GM23338 (cell line): ENCODE data around the gene PTBP3. TPM values are rescaled to one million over a fixed set of nuclear protein-coding genes. Genes with fewer than 3 reads are reported as not detected.

Experiments used
- ATAC-seq: fragments of 200-7000 bp; cut with Tn5 transposase; 3 replicates; pipeline ENCODE4 v1.9.1; 2020
- DNase-seq: peaks from one replicate; pipeline ENCODE4 v3.0.0-alpha.2; 2015; ENCODE audit warnings: low spot score
- H2AFZ ChIP-seq: fragments of 200-600 bp; sonication (generic); 2 replicates; pipeline ENCODE4 v1.8.0; 2016; ENCODE audit warnings: antibody characterized with exemption, mild to moderate bottlenecking, moderate library complexity
- H3F3A ChIP-seq: fragments of 200-600 bp; sonication (generic); replicated peaks from 2 replicates; pipeline ENCODE4 v1.8.0; 2017; ENCODE audit warnings: antibody characterized with exemption, mixed run types, low read depth
- H3K27ac ChIP-seq: fragments of 200-600 bp; sonication (generic); 2 replicates; pipeline ENCODE4 v1.6.1; 2016; ENCODE audit warnings: low read depth
- H3K27me3 ChIP-seq: fragments of 200-600 bp; sonication (generic); 2 replicates; pipeline ENCODE4 v1.8.0; 2016; ENCODE audit warnings: mild to moderate bottlenecking, mixed run types, moderate library complexity; ENCODE audit not compliant: insufficient read depth
- H3K36me3 ChIP-seq: fragments of 200-600 bp; sonication (generic); 2 replicates; pipeline ENCODE4 v1.8.0; 2016; ENCODE audit warnings: mild to moderate bottlenecking; ENCODE audit not compliant: insufficient read depth
- H3K4me1 ChIP-seq: fragments of 200-600 bp; sonication (generic); 2 replicates; pipeline ENCODE4 v1.8.0; 2016; ENCODE audit warnings: mild to moderate bottlenecking, moderate library complexity; ENCODE audit not compliant: insufficient read depth
- H3K4me2 ChIP-seq: fragments of 200-600 bp; sonication (generic); 2 replicates; pipeline ENCODE4 v1.7.1; 2017; ENCODE audit warnings: mixed run types
- H3K4me3 ChIP-seq: fragments of 200-600 bp; sonication (generic); 2 replicates; pipeline ENCODE4 v1.6.1; 2016; ENCODE audit warnings: mixed run types
- H3K79me2 ChIP-seq: fragments of 200-600 bp; sonication (generic); replicated peaks from 2 replicates; pipeline ENCODE4 v1.8.0; 2017; ENCODE audit warnings: mild to moderate bottlenecking; ENCODE audit not compliant: insufficient read depth
- H3K9me2 ChIP-seq: fragments of 200-600 bp; sonication (generic); 2 replicates; pipeline ENCODE4 v1.8.0; 2017; ENCODE audit not compliant: insufficient read depth
- H4K20me1 ChIP-seq: fragments of 200-600 bp; sonication (generic); replicated peaks from 2 replicates; pipeline ENCODE4 v1.8.0; 2017; ENCODE audit warnings: mild to moderate bottlenecking; ENCODE audit not compliant: insufficient read depth
- H3K27ac Mint-ChIP-seq: 2 replicates; pipeline ENCODE4 v1.8.0; 2020; ENCODE audit warnings: inconsistent platforms, mild to moderate bottlenecking, moderate library complexity, mixed read lengths
- H3K27me3 Mint-ChIP-seq: 3 replicates; pipeline ENCODE4 v1.8.0; 2022; ENCODE audit warnings: low read depth, mild to moderate bottlenecking, moderate library complexity, mixed read lengths, inconsistent platforms; ENCODE audit not compliant: insufficient read depth, poor library complexity
- H3K36me3 Mint-ChIP-seq: 3 replicates; pipeline ENCODE4 v1.8.0; 2021; ENCODE audit warnings: low read depth, mild to moderate bottlenecking, inconsistent platforms, moderate library complexity, mixed read lengths
- H3K4me1 Mint-ChIP-seq: 3 replicates; pipeline ENCODE4 v1.8.0; 2020; ENCODE audit warnings: mild to moderate bottlenecking, inconsistent platforms, mixed read lengths
- H3K4me3 Mint-ChIP-seq: 3 replicates; pipeline ENCODE4 v1.8.0; 2021; ENCODE audit warnings: moderate library complexity, mild to moderate bottlenecking, inconsistent platforms, mixed read lengths
- H3K9me3 Mint-ChIP-seq: 3 replicates; pipeline ENCODE4 v1.8.0; 2020; ENCODE audit warnings: moderate library complexity, mild to moderate bottlenecking, inconsistent platforms, mixed read lengths
- CREB1 ChIP-seq: fragments of 250-450 bp; sonication (Bioruptor Pico); IDR thresholded peaks from 2 replicates; pipeline ENCODE4 v1.5.0; 2020; ENCODE audit warnings: low read depth, mild to moderate bottlenecking, moderate library complexity
- CTCF ChIP-seq, 2 experiments: fragments of 200-600 bp in 1 of 2; sonication (generic) in 1 of 2; conservative IDR thresholded peaks; 2 replicates each; pipeline versions ENCODE4 v1.5.1 to v1.6.1; 2016 to 2017; ENCODE audit warnings: antibody characterized with exemption in 2 of 2, low read depth in 2 of 2, mild to moderate bottlenecking in 2 of 2, moderate library complexity in 1 of 2
- EZH2 ChIP-seq: fragments of 200-600 bp; sonication (generic); IDR thresholded peaks from one replicate; pipeline ENCODE4 v1.8.0; 2017; ENCODE audit warnings: antibody characterized with exemption, mild to moderate bottlenecking, low read depth; ENCODE audit not compliant: unreplicated experiment
- EZH2phosphoT487 ChIP-seq: fragments of 200-600 bp; sonication (generic); IDR thresholded peaks from one replicate; pipeline ENCODE4 v1.8.1; 2018; ENCODE audit warnings: antibody characterized with exemption; ENCODE audit not compliant: unreplicated experiment
- JUNB ChIP-seq: IDR thresholded peaks from one replicate; pipeline ENCODE4 v1.6.1; 2016; ENCODE audit warnings: antibody characterized with exemption; ENCODE audit not compliant: unreplicated experiment
- NANOG ChIP-seq: IDR thresholded peaks from 2 replicates; pipeline ENCODE4 v1.6.1; 2016; ENCODE audit warnings: antibody characterized with exemption, borderline replicate concordance
- POLR2AphosphoS5 ChIP-seq: IDR thresholded peaks from 2 replicates; pipeline ENCODE4 v1.6.1; 2016; ENCODE audit warnings: antibody characterized with exemption, low read depth
- REST ChIP-seq: IDR thresholded peaks from one replicate; pipeline ENCODE4 v1.6.1; 2018; ENCODE audit warnings: antibody characterized with exemption; ENCODE audit not compliant: unreplicated experiment
- STAT1 ChIP-seq: IDR thresholded peaks from one replicate; pipeline ENCODE4 v1.6.1; 2016; ENCODE audit warnings: antibody characterized with exemption; ENCODE audit not compliant: unreplicated experiment
- ZNF114 ChIP-seq: fragments of 250-450 bp; sonication (Bioruptor Pico); IDR thresholded peaks from 2 replicates; pipeline ENCODE4 v1.5.0; 2020; ENCODE audit warnings: mild to moderate bottlenecking, moderate library complexity
- ZNF331 ChIP-seq: fragments of 250-450 bp; sonication (Bioruptor Pico); IDR thresholded peaks from 2 replicates; pipeline ENCODE4 v1.5.0; 2020; ENCODE audit warnings: low read depth, mild to moderate bottlenecking, moderate library complexity
- ZNF462 ChIP-seq: fragments of 250-450 bp; sonication (Bioruptor Pico); IDR thresholded peaks from 2 replicates; pipeline ENCODE4 v1.5.0; 2020; ENCODE audit warnings: mild to moderate bottlenecking, moderate library complexity
- polyA plus RNA-seq: library from polyadenylated mRNA; unstranded; fragments of >200 nt; fragmentation: Nextera tagmentation; extraction: Ambion mirVana; gene quantifications from 2 replicates; pipeline ENCODE4 v1.2.1, GENCODE V29; 2016
- total RNA-seq: library from RNA; depleted of rRNA; stranded (reverse); fragments of >200 nt; shearing (Covaris generic); gene quantifications from 2 replicates; pipeline ENCODE4 v1.2.3, GENCODE V29; 2014

PTBP3 gene
- total and polyA plus RNA-seq, 2 experiments from 2014 or later = 20.0 to 92.9 TPM

- no peak for TF ChIP-seq ZNF462 (CRISPR knock-in tag)
- no peak for TF ChIP-seq JUNB
Measured at GRCh38 chr9:112170235-112170634, 163.2 kb downstream of the PTBP3 start (continued).

GRCh38 chr9:112169368-112169767, 164.1 kb downstream of the PTBP3 start:
- H3K4me3 ChIP-seq = no peak overlapping the region
- 0 out of 2 replicates have a peak, but pooled peaks cover 7% of the 10 kb centered on the region for H3K9me2 ChIP-seq
- H3K27ac ChIP-seq = no peak overlapping the region
- H3K4me2 ChIP-seq = no peak overlapping the region
- Mint-ChIP-seq H3K36me3 (no peaks in the 10 kb centered on the region), H3K4me3 (no peak overlapping the region), H3K9me3 (no peaks in the 10 kb centered on the region), H3K27ac (peak overlapping the region; percentile 56; the same call in 1 of the 2 replicates), H3K4me1 (peaks cover 49% of the 10 kb centered on the region), H3K27me3 (peaks cover 12% of the 10 kb centered on the region)
- H3K79me2 ChIP-seq = no peaks in the 10 kb centered on the region
- H3K27me3 ChIP-seq = peaks cover 13% of the 10 kb centered on the region
- no peaks in the 10 kb centered on the region for H3K36me3 ChIP-seq
- ATAC-seq (no peak), DNase-seq (no peak)
- H3K4me1 ChIP-seq = peaks cover 9% of the 10 kb centered on the region
- H4K20me1 ChIP-seq = no peaks in the 10 kb centered on the region
- H3F3A ChIP-seq = 0 out of 2 replicates have a peak, but pooled peaks cover 5% of the 10 kb centered on the region
- no peak overlapping the region for H2AFZ ChIP-seq
- no peak for TF ChIP-seq CTCF (conservative IDR thresholded peaks at IDR 0.05; ENCODE audit: low read depth in 2 of 2)
- TF ChIP-seq EZH2phosphoT487 = no peak
- no peak for TF ChIP-seq ZNF331 (CRISPR knock-in tag)
- TF ChIP-seq EZH2 = no peak
- no peak for TF ChIP-seq ZNF114 (CRISPR knock-in tag)
- no peak for TF ChIP-seq NANOG
- no peak for TF ChIP-seq REST
- TF ChIP-seq POLR2AphosphoS5 = no peak
- no peak for TF ChIP-seq STAT1
- TF ChIP-seq CREB1 = no peak
- TF ChIP-seq JUNB = no peak
